K562 (cell line): ENCODE results near the gene LEPR. TPM values are rescaled to one million over a fixed set of nuclear protein-coding genes. Genes with fewer than 3 reads are reported as not detected.

Source experiments
- ESRRB ChIP-seq: fragments of 250-450 bp; sonication (Bioruptor Pico); IDR thresholded peaks from 2 replicates; pipeline ENCODE4 v1.5.0; 2020; ENCODE audit warnings: mild to moderate bottlenecking, moderate library complexity, borderline replicate concordance
- FOSL1 ChIP-seq: fragments of 200-800 bp; sonication (Bioruptor generic); conservative IDR thresholded peaks from 2 replicates; pipeline ENCODE4 v1.6.1; 2016; ENCODE audit warnings: missing genetic modification characterization, missing compliant biosample characterization
- MEF2D ChIP-seq: conservative IDR thresholded peaks from 2 replicates; pipeline ENCODE4 v1.6.1; 2016; ENCODE audit warnings: low read depth, missing genetic modification characterization, missing compliant biosample characterization
- PTRF ChIP-seq: fragments of 450-650 bp; IDR thresholded peaks from 2 replicates; pipeline ENCODE4 v1.6.1; 2016; ENCODE audit warnings: mild to moderate bottlenecking, missing genetic modification characterization, missing compliant biosample characterization
- RHOXF2B ChIP-seq: fragments of 250-450 bp; sonication (Bioruptor Pico); conservative IDR thresholded peaks from 2 replicates; pipeline ENCODE4 v1.5.1; 2021
- ZNF140 ChIP-seq: fragments of 250-450 bp; sonication (Bioruptor Pico); IDR thresholded peaks from 2 replicates; pipeline ENCODE4 v1.8.0; 2021; ENCODE audit warnings: moderate library complexity, mild to moderate bottlenecking, inconsistent platforms
- ZNF316 ChIP-seq: fragments of 450-650 bp; IDR thresholded peaks from 2 replicates; pipeline ENCODE4 v1.6.1; 2016
- polyA plus RNA-seq, 8 experiments: library from polyadenylated mRNA; depleted of rRNA in 4 of 8; stranded (reverse) in 5 of 8; unstranded in 3 of 8; fragments of >200 nt; fragmentation: Nextera tagmentation in 2 of 8; fragmentation: Illumina TruSeq in 1 of 8; extraction: Ambion mirVana in 2 of 8; extraction: Trizol in 1 of 8; gene quantifications; 2 replicates each; pipeline versions ENCODE4 v1.2.1 to v1.2.3, GENCODE V29; 2011 to 2014; ENCODE audit warnings: inconsistent platforms in 1 of 8, missing spikeins in 1 of 8
- total RNA-seq, 7 experiments: library from RNA; depleted of rRNA in 6 of 7; stranded (reverse); fragments of >200 nt in 6 of 7; fragmentation: Illumina TruSeq in 2 of 7; extraction: Trizol in 2 of 7; gene quantifications; 2 replicates each; pipeline versions ENCODE4 v1.2.1 to v1.2.3, GENCODE V29; 2011 to 2021; ENCODE audit warnings: low replicate concordance in 1 of 7
- TF ChIP-seq, protein P1 (sequence below): sonication (generic); formaldehyde crosslinking; IDR thresholded peaks from 2 replicates; pipeline ENCODE4 v1.8.1; 2023; ENCODE audit warnings: mild to moderate bottlenecking, missing genetic modification reagents
- TF ChIP-seq, protein P2 (sequence below): fragments of 250-450 bp; sonication (Bioruptor Pico); IDR thresholded peaks from 2 replicates; pipeline ENCODE4 v1.8.0; 2021; ENCODE audit warnings: mild to moderate bottlenecking, moderate library complexity
- TF ChIP-seq, protein P3 (sequence below): fragments of 200-800 bp; sonication (Bioruptor generic); IDR thresholded peaks from 2 replicates; pipeline ENCODE4 v1.6.1; 2016; ENCODE audit warnings: missing genetic modification characterization, missing compliant biosample characterization
- TF ChIP-seq, protein P4 (sequence below): sonication (generic); formaldehyde crosslinking; IDR thresholded peaks from 2 replicates; pipeline ENCODE4 v1.8.0; 2023; ENCODE audit warnings: mild to moderate bottlenecking, missing genetic modification reagents
- TF ChIP-seq, protein P5 (sequence below): fragments of 450-650 bp; IDR thresholded peaks from 2 replicates; pipeline ENCODE4 v1.6.1; 2017; ENCODE audit warnings: antibody characterized with exemption, mild to moderate bottlenecking

Gene LEPR
- total and polyA plus RNA-seq, 9 of the 15 experiments (the other 6 are each of a cell fraction or from before 2014, with no cell fraction given), result 12.2 to 111 (median 43.1) TPM

DNA sequence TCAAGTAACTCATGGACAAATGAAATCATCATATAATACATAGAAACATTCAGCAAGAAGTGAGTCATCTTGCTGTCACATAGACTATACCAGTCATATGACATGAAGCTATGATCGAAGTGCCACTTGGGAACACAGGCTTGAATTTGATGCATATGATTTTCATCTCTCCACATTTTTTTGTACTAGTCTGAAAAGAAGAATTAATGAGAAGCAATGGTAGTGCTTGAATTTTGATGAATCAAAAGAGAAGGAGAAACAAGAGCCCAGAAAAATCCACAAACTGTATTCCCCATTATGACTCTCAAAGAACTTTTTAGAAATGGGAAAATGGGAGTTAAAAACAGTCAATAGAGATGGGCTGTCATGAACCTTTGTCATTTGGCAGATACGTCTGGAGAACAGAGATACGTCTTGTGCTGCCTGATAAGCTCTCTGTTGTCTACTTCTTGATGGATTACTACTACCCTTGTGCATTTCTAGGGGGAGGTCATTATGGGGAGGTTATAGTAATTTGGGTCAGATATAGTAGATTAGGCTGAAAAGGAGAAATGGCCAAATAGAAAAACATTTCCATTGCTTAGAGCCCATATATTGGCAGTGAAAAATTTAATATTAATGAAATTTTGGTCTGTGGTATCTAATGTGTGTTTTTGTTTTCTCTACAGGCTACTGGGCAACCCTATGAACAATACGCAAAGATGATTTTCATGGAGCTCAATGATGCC is 8.0 kb upstream of the LEPR start (continued):
- TF ChIP-seq, protein P1, sequence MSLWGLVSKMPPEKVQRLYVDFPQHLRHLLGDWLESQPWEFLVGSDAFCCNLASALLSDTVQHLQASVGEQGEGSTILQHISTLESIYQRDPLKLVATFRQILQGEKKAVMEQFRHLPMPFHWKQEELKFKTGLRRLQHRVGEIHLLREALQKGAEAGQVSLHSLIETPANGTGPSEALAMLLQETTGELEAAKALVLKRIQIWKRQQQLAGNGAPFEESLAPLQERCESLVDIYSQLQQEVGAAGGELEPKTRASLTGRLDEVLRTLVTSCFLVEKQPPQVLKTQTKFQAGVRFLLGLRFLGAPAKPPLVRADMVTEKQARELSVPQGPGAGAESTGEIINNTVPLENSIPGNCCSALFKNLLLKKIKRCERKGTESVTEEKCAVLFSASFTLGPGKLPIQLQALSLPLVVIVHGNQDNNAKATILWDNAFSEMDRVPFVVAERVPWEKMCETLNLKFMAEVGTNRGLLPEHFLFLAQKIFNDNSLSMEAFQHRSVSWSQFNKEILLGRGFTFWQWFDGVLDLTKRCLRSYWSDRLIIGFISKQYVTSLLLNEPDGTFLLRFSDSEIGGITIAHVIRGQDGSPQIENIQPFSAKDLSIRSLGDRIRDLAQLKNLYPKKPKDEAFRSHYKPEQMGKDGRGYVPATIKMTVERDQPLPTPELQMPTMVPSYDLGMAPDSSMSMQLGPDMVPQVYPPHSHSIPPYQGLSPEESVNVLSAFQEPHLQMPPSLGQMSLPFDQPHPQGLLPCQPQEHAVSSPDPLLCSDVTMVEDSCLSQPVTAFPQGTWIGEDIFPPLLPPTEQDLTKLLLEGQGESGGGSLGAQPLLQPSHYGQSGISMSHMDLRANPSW, result no peak
- TF ChIP-seq PTRF, result 0 out of 2 replicates have a peak, but pooled peaks have one; percentile 12
- TF ChIP-seq, protein P2, sequence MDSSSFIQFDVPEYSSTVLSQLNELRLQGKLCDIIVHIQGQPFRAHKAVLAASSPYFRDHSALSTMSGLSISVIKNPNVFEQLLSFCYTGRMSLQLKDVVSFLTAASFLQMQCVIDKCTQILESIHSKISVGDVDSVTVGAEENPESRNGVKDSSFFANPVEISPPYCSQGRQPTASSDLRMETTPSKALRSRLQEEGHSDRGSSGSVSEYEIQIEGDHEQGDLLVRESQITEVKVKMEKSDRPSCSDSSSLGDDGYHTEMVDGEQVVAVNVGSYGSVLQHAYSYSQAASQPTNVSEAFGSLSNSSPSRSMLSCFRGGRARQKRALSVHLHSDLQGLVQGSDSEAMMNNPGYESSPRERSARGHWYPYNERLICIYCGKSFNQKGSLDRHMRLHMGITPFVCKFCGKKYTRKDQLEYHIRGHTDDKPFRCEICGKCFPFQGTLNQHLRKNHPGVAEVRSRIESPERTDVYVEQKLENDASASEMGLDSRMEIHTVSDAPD (CRISPR knock-in tag), result peak; percentile 35; the same call in 1 of the 2 replicates
- TF ChIP-seq, protein P3, sequence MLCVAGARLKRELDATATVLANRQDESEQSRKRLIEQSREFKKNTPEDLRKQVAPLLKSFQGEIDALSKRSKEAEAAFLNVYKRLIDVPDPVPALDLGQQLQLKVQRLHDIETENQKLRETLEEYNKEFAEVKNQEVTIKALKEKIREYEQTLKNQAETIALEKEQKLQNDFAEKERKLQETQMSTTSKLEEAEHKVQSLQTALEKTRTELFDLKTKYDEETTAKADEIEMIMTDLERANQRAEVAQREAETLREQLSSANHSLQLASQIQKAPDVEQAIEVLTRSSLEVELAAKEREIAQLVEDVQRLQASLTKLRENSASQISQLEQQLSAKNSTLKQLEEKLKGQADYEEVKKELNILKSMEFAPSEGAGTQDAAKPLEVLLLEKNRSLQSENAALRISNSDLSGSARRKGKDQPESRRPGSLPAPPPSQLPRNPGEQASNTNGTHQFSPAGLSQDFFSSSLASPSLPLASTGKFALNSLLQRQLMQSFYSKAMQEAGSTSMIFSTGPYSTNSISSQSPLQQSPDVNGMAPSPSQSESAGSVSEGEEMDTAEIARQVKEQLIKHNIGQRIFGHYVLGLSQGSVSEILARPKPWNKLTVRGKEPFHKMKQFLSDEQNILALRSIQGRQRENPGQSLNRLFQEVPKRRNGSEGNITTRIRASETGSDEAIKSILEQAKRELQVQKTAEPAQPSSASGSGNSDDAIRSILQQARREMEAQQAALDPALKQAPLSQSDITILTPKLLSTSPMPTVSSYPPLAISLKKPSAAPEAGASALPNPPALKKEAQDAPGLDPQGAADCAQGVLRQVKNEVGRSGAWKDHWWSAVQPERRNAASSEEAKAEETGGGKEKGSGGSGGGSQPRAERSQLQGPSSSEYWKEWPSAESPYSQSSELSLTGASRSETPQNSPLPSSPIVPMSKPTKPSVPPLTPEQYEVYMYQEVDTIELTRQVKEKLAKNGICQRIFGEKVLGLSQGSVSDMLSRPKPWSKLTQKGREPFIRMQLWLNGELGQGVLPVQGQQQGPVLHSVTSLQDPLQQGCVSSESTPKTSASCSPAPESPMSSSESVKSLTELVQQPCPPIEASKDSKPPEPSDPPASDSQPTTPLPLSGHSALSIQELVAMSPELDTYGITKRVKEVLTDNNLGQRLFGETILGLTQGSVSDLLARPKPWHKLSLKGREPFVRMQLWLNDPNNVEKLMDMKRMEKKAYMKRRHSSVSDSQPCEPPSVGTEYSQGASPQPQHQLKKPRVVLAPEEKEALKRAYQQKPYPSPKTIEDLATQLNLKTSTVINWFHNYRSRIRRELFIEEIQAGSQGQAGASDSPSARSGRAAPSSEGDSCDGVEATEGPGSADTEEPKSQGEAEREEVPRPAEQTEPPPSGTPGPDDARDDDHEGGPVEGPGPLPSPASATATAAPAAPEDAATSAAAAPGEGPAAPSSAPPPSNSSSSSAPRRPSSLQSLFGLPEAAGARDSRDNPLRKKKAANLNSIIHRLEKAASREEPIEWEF (CRISPR knock-in tag), result peak; percentile 91
- TF ChIP-seq, protein P4, sequence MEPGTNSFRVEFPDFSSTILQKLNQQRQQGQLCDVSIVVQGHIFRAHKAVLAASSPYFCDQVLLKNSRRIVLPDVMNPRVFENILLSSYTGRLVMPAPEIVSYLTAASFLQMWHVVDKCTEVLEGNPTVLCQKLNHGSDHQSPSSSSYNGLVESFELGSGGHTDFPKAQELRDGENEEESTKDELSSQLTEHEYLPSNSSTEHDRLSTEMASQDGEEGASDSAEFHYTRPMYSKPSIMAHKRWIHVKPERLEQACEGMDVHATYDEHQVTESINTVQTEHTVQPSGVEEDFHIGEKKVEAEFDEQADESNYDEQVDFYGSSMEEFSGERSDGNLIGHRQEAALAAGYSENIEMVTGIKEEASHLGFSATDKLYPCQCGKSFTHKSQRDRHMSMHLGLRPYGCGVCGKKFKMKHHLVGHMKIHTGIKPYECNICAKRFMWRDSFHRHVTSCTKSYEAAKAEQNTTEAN (CRISPR knock-in tag), result no peak
- TF ChIP-seq FOSL1 (tag), result peak; percentile 98
- no peak for TF ChIP-seq ESRRB (CRISPR knock-in tag)
- no peak for TF ChIP-seq ZNF140 (CRISPR knock-in tag)
- TF ChIP-seq MEF2D (tag), result peak; percentile 87
- TF ChIP-seq, protein P5, sequence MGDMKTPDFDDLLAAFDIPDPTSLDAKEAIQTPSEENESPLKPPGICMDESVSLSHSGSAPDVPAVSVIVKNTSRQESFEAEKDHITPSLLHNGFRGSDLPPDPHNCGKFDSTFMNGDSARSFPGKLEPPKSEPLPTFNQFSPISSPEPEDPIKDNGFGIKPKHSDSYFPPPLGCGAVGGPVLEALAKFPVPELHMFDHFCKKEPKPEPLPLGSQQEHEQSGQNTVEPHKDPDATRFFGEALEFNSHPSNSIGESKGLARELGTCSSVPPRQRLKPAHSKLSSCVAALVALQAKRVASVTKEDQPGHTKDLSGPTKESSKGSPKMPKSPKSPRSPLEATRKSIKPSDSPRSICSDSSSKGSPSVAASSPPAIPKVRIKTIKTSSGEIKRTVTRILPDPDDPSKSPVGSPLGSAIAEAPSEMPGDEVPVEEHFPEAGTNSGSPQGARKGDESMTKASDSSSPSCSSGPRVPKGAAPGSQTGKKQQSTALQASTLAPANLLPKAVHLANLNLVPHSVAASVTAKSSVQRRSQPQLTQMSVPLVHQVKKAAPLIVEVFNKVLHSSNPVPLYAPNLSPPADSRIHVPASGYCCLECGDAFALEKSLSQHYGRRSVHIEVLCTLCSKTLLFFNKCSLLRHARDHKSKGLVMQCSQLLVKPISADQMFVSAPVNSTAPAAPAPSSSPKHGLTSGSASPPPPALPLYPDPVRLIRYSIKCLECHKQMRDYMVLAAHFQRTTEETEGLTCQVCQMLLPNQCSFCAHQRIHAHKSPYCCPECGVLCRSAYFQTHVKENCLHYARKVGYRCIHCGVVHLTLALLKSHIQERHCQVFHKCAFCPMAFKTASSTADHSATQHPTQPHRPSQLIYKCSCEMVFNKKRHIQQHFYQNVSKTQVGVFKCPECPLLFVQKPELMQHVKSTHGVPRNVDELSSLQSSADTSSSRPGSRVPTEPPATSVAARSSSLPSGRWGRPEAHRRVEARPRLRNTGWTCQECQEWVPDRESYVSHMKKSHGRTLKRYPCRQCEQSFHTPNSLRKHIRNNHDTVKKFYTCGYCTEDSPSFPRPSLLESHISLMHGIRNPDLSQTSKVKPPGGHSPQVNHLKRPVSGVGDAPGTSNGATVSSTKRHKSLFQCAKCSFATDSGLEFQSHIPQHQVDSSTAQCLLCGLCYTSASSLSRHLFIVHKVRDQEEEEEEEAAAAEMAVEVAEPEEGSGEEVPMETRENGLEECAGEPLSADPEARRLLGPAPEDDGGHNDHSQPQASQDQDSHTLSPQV, result peak; percentile 82
- no peak for TF ChIP-seq ZNF316
- no peak for TF ChIP-seq RHOXF2B (CRISPR knock-in tag)
